KBM-7 (cell line): ENCODE data around the gene GOLM1.

Experiments used
- DNase-seq: peaks from one replicate; pipeline ENCODE4 v3.0.0-alpha.2; 2015
- in situ Hi-C: fragments of 300-500 bp; cut with MboI; formaldehyde crosslinking; loops from 2 replicates; pipeline ENCODE4 v1.14.3; 2020; ENCODE audit warnings: low sequenced_read_pairs, low pct_unique_long_range_greater_than_20kb, mixed read lengths

Gene GOLM1

DNA sequence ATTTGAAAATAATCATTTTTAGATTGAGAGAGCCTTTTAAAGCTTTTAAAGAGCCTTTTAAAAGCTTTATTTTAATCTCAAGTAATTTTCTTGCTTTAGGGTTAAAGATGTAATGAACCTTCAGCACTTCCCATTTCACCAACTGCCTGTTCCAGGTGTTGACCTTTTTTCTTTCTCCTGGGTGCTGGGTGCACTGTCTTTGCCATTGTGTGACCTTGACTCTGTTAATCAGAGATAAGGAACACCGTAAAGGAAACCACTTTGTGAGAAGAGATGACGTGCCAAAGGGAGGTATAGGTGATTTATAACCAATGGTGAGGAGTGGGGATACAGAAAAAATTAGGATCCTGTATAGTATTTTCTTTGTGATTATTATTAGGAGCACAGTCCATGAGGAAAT, 90.2 kb downstream of the GOLM1 start:
- in situ Hi-C loops = no loop called here
- no peak for DNase-seq

DNA sequence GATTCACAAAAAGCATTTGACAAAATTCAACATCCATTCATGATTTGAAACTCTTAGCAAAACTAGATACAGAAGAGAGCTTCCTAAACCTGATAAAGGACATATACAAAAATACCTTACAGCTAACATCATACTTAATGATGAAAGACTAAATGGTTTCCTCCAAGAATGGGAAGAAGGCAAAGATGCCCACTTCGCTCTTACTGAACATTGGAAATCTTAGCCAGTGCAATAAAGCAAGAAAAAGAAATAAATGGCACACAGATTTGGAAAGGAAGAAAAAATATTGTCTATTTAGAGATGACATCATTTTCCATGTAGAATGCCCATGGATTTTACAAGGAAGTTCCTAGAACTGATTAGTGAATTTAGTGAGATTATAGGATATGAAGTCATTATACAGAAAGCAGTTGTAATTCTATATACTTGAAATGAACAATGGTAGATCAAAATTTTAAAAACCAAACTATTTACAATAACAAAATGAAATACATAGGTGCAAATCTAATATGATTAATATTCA, 94.0 kb downstream of the GOLM1 start:
- in situ Hi-C loops = no loop called here

DNA sequence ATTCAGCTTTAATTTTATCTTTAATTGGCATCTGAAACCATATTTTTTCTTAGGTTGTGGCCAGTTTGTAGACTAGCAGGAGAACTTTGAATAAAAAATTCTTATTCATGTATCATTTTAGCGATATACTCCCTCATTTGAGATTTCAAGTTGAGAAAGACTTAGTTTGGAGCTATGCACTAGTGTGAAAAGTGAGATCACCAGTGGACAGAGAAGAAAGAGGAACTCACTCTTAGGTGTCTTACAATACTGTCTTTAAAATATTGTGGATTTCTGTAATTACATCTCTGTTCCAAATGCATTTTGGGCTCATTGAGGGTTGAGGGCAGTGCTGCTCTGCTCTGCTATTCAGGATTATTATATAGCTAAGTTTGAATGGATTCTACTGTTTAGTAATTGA, 103.8 kb downstream of the GOLM1 start:
- in situ Hi-C loops = no loop called here

More for the DNA sequence above, 94.0 kb downstream of the GOLM1 start:
- no peak for DNase-seq

DNA sequence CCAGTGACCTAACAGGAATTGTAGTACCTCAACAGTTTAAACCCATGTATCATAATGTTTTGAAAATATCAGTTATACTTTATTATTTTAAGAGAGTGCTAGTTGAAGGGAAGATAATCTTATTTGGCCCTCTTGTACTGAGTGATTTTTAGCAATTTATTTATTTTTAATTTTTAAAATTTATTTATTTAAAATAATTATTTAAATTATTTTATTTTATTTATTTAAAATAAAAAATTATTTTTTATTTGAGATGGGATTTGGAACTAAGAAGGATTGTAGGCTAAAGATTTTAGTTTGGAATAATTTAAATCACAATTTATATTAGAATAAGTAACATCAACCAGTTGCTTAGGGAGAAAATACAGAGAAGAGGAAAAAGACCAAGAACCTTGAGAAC, 104.3 kb downstream of the GOLM1 start:
- DNase-seq = no peak
- in situ Hi-C loops = no loop called here

More for the DNA sequence above, 103.8 kb downstream of the GOLM1 start:
- DNase-seq = peak; percentile 16

DNA sequence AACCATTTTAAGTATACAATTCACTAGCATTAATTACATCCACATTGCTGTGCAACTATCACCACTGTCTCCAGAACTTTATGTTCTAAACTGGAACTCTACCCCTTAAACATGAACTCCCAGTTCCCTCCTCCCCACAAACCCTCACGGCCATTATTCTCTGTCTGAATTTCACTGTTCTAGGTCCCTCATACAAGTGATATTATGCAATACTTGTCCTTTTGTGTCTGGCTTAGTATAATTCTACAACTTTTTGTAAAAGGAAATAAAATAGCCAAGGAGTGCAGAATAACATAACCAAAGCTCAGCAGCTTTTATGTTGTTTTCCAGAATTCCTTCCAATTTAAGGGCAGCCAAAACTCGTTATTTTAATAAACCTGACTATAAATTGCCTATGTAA, 105.2 kb downstream of the GOLM1 start:
- in situ Hi-C loops = no loop called here
- DNase-seq = no peak

DNA sequence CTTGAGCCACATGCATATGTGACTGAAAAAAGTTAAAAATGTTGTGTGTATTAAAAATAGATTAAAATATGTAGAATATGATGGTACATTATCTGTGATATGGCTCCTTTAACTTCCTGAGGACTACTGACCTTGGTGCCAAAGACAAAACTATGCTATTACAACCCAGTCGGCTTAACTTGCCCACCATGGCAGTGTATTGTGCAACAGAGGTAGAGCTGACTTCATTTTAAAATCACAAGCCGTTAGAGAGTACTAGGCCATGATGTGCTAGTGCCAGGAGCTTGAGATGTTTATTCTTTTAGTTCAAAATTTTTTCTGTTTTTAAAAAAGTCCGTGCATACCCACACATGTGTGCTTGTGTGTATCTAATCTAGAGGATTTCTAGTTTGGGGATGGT, 112.1 kb downstream of the GOLM1 start:
- no peak for DNase-seq
- in situ Hi-C loops = no loop called here

DNA sequence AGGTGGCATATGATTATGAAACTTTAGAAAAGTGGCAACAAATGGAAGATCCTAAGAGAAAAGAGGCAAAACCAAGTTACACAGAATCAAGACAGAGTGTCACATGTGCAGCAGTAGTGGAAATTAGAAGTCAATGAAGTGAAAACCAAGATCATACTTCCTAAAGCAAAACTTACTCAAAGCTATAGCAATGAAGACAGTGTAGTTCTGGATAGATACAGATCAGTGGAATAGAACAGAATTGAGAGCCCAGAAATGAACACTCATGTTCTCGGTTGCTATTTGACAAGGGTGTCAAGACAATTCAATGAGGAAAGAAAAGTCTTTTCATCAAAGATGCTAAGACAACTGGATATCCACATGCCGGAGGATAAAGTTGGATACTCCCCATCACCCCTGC, 114.9 kb downstream of the GOLM1 start:
- in situ Hi-C loops = no loop called here
- no peak for DNase-seq

DNA sequence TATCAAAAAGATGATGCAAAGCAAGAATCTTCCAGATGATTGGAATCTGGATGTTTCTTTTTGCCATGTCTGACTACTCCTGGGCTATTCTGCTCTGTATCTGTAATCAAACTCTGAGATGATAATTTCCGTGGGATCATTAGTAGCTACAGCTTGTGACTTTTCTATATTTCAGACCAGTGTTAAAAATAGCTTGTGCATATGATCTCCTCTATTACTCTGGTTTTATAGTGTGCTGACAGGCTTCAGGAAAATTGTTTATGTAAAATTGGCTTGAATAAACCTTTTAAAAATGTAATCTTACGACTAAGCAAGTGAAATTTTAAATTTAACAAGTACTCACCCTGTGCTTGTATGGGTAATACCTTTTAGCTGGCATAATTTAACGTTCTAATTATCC, 118.0 kb downstream of the GOLM1 start:
- DNase-seq = no peak
- in situ Hi-C loops = no loop called here

DNA sequence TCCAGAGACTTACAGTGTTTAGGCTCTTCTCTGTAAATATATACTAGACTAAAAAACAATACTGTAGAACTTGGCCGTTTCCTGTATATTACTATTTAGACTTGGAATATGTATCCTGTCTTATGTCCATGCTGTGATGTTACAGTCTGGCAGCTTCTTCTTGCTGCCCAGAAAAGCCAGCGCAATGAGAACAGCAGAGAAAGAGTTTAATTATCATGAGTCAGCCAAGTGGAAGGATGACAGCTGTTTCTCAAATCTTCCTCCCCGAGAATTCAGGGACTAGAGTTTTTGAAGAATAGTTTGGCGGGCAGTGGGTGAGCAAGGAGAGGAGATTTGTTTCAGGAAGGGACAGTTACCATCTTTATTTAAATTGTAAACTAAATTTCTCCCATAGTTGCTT, 120.9 kb downstream of the GOLM1 start:
- DNase-seq = no peak
- in situ Hi-C loops = no loop called here
